ENCODE results near the gene SULT1A1.

- no peak for TF ChIP-seq EZH2 (IDR thresholded peaks at IDR 0.05; ENCODE audit: borderline replicate concordance, insufficient read depth, low read depth, low read length, poor library complexity, severe bottlenecking)
- TF ChIP-seq CTCF (IDR thresholded peaks at IDR 0.05) = no peak
These were observed 34.3 kb downstream of the SULT1A1 start for GRCh38 chr16:28575446-28576109.
